GM12873 (cell line): ENCODE data around the gene SMIM28.

Experiments used
- CTCF ChIP-seq: IDR thresholded peaks from 2 replicates; pipeline ENCODE4 v1.5.1; 2012; ENCODE audit warnings: low read depth, mild to moderate bottlenecking, moderate library complexity, low read length, control low read depth; ENCODE audit not compliant: insufficient read depth; ENCODE audit errors: missing control alignments

The SMIM28 gene

GRCh38 chr6:138374815-138375214 is 2.9 kb upstream of the SMIM28 start:
- no peak for TF ChIP-seq CTCF

- no peak for TF ChIP-seq CTCF
Observed at GRCh38 chr6:138377042-138377441, 663 bp upstream of the SMIM28 start.

DNA sequence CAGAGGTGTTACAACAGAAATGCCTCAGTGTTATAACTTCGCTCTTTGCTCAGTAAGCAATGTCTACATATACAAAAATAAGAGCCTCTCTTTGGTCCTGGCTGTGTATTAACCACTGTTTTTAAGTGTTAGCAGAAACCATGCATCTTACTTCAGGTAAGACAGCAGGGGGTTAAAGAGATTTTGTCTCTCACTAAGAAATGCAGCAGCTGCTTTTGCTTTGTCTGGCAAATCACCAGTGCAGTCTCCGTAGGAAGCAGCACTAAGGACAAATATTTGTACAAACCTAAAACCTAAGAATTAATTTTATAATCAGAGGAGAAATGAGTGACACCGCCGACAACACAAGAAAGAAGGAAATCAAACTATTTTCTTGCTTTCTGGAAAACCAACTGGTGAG is 758 bp downstream of the SMIM28 start:
- no peak for TF ChIP-seq CTCF

DNA sequence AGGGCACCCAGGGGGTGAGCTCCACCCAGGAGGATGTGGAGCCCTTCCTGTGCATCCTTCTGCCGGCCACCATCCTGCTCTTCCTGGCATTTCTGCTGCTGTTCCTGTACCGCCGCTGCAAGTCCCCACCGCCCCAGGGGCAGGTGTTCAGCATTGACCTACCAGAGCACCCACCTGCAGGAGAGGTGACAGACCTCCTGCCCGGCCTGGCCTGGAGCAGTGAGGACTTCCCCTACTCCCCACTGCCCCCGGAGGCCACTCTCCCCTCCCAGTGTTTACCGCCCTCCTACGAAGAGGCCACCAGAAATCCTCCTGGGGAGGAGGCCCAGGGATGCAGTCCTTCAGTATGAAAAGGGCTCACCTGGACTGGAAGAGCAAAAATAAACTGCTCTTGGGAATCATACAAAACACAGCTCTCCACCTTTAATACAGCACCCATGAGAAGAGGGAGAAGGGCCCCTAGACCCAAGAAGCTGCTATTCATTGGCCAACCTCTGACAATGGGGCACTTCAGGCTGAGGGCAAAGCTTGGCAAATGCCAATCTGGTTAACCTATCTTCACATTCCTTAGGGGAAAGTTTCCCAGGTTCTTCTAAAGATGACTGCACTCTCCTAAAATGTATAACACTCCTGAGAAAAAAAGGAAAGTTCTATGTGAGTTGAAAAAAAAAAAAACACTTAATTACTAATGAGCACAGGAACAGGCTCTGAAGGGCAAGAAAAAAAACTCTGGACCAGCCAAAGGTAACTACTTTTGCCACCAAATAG is 5.0 kb downstream of the SMIM28 start:
- TF ChIP-seq CTCF: no peak

GRCh38 chr6:138383776-138384175 is 6.1 kb downstream of the SMIM28 start:
- no peak for TF ChIP-seq CTCF

- TF ChIP-seq CTCF: no peak
Observed at GRCh38 chr6:138386897-138387296, 9.2 kb downstream of the SMIM28 start.

- TF ChIP-seq CTCF: no peak
Observed at GRCh38 chr6:138387577-138388368, 10.1 kb downstream of the SMIM28 start.
